Activated T-helper 9 cell treated with anti-CD3 and anti-CD28 coated beads, Interleukin-2, amount 50 U/mL, for 16 hours (primary cell): ENCODE results near the gene FLNB.

ENCODE experiments used
- DNase-seq: peaks from one replicate; pipeline ENCODE4 v3.0.0-alpha.2; 2020; ENCODE audit warnings: low read depth

The FLNB gene

DNA sequence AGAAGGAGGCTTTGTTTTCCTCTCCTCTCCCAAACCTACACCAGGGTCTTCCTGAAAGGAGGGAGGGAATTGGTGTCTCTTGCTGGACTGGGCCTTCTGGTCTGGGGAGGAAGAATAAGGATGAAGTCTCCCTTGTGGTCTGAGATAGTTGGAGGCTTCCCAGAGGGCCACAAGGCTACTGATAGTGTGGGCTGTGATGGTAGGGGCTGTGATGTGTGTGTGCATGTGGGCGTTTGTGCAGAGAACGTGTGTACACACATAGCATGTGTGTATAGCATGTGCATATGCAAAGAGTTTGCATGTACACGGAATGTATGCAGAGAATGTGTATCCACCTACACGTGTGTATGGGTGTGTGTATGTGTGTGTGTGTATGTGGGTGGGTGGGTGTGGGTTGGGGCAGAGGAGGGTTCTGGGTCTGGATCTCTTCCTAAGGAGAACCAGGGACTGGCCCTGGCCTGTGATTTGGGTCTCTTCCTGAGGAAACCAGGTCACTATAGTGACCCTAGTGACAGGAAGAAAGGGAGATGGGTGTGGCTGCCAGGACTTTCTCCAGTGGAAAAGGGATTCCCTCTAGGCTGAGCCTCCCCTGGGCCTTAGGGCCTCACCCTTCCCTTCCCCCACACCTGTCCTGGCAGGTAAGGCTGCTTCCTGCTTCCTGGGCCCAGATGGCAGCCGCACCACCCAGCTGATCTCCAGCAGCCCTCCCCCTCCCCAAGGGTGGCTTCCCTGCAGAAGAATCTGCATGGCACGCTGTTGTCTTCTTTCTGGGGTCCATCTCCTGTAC lies 1.7 kb downstream of the FLNB start:
- DNase-seq = no peak

GRCh38 chr3:58010562-58010961 lies 2.3 kb downstream of the FLNB start:
- no peak for DNase-seq

GRCh38 chr3:58011580-58011979 lies 3.4 kb downstream of the FLNB start:
- no peak for DNase-seq

DNA sequence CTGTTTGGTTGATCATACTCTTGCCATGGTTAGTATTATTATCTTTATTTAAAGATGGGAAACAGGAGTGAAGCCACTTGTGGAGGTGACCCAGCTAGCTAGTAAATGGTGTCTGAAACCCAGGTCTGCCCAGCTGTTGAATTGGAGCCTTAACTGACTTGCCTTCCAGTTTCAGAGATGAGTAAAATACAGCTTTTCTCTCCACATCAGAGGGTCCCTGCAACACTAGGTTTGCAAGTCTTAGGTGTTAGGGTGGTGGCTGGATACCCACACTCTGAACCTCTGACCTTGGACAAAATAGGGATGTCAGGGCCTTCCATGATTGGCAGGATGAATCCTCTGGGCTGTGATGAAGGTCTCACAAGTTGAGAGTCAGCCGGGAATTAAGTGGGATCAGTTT lies 4.1 kb downstream of the FLNB start:
- DNase-seq = no peak

DNA sequence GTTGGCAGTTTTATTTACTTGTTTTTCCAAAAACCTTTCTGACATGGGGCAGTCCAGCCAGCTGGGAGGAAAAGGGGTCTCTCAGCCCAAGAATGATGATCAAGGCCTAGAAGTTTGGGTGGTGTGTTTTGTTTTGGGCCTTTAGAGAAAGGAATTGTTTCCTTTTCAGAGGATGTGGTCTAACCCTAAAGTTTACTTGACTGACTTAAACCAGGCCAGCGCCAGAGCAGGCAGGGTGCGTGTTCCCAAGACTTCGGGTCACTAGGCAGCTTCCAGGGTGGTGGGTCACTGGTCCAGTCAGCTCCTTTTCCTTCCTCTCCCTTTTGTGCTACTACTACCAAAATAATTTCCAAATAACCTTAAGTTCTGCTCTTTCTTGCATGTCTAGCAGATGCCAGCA lies 4.9 kb downstream of the FLNB start:
- no peak for DNase-seq

GRCh38 chr3:58013973-58014649 lies 5.9 kb downstream of the FLNB start:
- no peak for DNase-seq

- no peak for DNase-seq
Measured at GRCh38 chr3:58015520-58015915, 7.3 kb downstream of the FLNB start.

DNA sequence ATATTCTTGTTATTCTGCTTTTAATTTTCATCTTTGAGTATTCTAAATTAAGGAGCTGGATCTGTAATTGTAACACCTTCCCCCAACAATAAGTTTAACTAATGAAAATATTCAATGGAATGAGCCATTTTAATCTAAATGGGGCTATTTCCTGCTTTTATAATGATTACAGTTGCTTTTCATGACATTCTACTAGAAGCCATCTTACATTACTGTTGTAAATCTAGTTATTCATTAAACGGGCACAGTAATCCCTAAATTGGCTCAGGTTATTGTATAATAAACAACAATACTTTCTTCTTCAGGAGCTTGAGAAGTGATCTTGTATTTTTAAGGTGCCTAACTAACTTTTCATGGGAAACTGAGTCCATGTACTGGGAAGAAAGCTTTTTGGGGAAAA lies 8.5 kb downstream of the FLNB start:
- no peak for DNase-seq

GRCh38 chr3:58018892-58019742 lies 10.9 kb downstream of the FLNB start:
- DNase-seq = no peak

DNA sequence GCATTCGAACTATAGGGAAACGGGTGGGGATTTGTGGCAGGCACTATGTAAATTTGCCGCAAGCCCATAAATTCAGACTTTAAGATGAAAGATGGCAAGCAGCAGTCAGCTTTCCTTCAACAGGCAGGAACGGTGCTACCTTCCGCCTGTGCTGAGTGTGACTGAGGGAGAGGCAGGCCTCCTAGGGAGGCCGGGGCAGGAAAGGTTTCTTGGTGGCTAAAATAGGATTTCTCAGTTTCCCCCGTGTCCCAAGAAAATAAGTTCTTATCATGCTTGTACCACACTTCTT lies 12.5 kb downstream of the FLNB start:
- DNase-seq = no peak

DNA sequence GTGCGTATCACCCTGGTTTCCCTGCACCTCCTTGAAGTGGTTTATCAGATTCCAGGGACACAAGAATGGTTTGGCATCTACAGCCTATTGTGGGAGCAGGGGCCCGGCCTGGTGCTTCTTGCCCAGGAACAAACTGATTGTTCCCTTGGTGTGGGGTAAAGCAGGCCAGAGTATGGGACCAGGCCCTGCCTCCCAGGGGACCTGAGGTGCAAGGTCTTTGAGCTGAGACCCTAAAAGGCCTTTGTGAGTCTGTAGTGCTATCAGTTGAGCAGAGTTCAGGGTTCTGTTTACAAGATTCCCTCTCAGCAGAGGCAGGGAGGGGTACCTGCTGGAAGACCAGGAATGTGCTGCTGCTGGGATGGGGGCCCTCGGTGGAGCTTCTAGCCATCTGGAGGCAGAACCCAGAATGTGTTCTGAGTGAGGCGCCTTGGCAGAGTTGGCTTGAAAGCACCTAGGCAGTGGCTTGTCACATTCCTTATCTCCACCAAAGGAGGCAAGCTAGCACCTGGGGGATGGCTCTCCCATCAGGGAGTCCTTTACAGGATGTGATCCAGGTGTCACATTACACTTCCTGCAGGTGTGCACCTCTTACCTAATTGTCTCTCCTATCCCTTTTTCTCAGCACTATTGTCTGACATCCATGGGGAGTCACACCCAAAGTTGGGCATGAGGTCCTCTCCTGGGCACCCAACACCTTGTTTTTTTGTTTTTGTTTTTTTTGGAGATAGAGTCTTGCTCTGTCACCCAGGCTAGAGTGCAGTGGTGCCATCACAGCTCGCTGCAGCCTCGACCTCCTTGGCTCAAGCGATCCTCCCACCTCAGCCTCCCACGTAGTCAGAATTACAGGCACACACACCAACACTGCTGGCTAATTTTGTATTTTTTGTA lies 13.1 kb downstream of the FLNB start:
- DNase-seq = no peak

- DNase-seq = no peak
Measured at GRCh38 chr3:58021962-58022361, 13.7 kb downstream of the FLNB start.

DNA sequence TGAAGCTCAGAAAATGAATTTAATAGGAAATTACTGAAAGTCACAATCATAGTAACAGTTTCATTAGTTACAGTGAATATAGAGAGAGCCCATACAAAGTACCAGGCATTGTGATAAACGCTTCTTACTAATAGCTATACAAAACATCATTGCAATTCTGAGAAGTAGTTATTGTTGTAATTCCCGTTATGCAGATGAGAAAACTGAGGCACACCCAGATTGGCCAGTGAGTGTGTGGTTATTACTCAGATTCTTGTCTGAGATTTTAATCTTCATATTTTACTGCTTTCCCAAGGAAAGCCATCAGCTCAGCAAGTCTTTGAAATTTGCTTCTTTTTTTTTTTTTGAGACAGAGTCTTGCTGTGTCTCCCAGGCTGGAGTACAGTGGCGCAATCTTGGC lies 14.3 kb downstream of the FLNB start:
- no peak for DNase-seq

GRCh38 chr3:58023531-58023930 lies 15.3 kb downstream of the FLNB start:
- no peak for DNase-seq

- DNase-seq = no peak
Measured at GRCh38 chr3:58025406-58025805, 17.2 kb downstream of the FLNB start.

- no peak for DNase-seq
Measured at GRCh38 chr3:58025837-58026569, 17.8 kb downstream of the FLNB start.

GRCh38 chr3:58026598-58026997 lies 18.4 kb downstream of the FLNB start:
- no peak for DNase-seq

GRCh38 chr3:58027704-58028317 lies 19.6 kb downstream of the FLNB start:
- no peak for DNase-seq

- DNase-seq = no peak
Measured at GRCh38 chr3:58028902-58029301, 20.7 kb downstream of the FLNB start.

DNA sequence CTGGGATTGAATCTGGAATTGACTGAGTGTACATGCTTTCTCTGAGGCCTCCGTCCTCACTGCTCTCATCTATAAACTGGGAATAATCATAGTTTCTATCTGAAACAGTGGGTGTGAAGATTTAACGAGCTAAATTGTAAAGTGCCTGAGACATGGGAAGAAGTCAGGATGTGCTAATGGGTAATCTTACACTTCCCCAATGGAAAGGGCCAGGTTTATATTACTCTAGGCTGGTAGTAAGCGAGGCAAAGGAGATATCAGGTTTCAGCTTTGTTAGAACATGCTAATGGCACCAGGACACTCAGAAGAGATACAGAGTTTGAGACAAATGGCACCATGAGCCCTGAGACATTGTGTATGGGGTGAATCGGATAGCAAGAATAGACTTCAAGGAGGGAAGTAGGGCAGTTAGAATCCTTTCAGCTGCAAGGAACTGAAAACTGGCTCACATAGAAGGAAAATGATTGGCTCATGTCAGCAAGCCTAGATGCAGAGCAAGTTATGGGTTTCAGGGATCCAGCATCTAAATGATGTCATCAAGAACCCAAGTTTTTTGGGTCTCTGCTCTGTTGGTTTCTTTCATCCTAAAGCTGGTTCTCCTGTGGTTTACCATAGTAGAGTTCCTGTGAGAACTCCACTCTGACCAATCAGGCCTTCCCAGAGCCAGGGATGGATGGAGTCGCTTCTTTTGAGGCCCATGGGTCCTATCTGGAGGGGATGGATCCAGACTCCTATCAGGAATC lies 21.8 kb downstream of the FLNB start:
- DNase-seq = no peak
